Fibroblast of mammary gland (primary cell): ENCODE measurements around the gene CDC25A.

Source experiments
- DNase-seq: peaks from one replicate; pipeline ENCODE4 v3.0.0-alpha.2; 2010; ENCODE audit warnings: low read depth
- H3K4me3 ChIP-seq: 2 replicates; pipeline ENCODE4 v1.5.1; 2011; ENCODE audit warnings: low read depth, mild to moderate bottlenecking, low read length, moderate library complexity; ENCODE audit not compliant: control insufficient read depth
- CTCF ChIP-seq: conservative IDR thresholded peaks from 2 replicates; pipeline ENCODE4 v1.5.1; 2011; ENCODE audit warnings: low read depth, low read length, inconsistent platforms; ENCODE audit not compliant: control insufficient read depth, insufficient read depth

The CDC25A gene

GRCh38 chr3:48187579-48188265 lies 495 bp downstream of the CDC25A start:
- no peak for DNase-seq

GRCh38 chr3:48187301-48187578 lies 977 bp downstream of the CDC25A start:
- TF ChIP-seq CTCF = no peak
- H3K4me3 ChIP-seq = peak overlapping the region; percentile 78
- DNase-seq = no peak

More at GRCh38 chr3:48187579-48188265, 495 bp downstream of the CDC25A start:
- peak overlapping the region; percentile 78 for H3K4me3 ChIP-seq
- TF ChIP-seq CTCF = no peak

GRCh38 chr3:48186631-48187300 lies 1.5 kb downstream of the CDC25A start:
- peak overlapping the region; percentile 78 for H3K4me3 ChIP-seq
- DNase-seq = peak; percentile 26
- no peak for TF ChIP-seq CTCF

GRCh38 chr3:48185129-48185528 lies 3.1 kb downstream of the CDC25A start:
- TF ChIP-seq CTCF = no peak
- no peak overlapping the region for H3K4me3 ChIP-seq
- no peak for DNase-seq

GRCh38 chr3:48184299-48184698 lies 3.9 kb downstream of the CDC25A start:
- DNase-seq = no peak
- TF ChIP-seq CTCF = no peak
- no peak overlapping the region for H3K4me3 ChIP-seq

- DNase-seq = no peak
- TF ChIP-seq CTCF = no peak
- H3K4me3 ChIP-seq = no peak overlapping the region
Measured at GRCh38 chr3:48180531-48181253, 7.5 kb downstream of the CDC25A start.
